Erythroblast (primary cell): ENCODE data around the gene EHMT1.

ENCODE experiments used
- DNase-seq, 2 experiments: peaks; one replicate each; lab custom pipeline; 2025; lab: John Stamatoyannopoulos, UW
- GATA1 ChIP-seq: IDR thresholded peaks from 2 replicates; pipeline ENCODE4 v1.6.1; 2011; ENCODE audit warnings: low read depth, mild to moderate bottlenecking, control low read depth, low read length, moderate library complexity
- POLR2A ChIP-seq: IDR thresholded peaks from 2 replicates; pipeline ENCODE4 v1.6.1; 2011; ENCODE audit warnings: mild to moderate bottlenecking, low read length

The EHMT1 gene

DNA sequence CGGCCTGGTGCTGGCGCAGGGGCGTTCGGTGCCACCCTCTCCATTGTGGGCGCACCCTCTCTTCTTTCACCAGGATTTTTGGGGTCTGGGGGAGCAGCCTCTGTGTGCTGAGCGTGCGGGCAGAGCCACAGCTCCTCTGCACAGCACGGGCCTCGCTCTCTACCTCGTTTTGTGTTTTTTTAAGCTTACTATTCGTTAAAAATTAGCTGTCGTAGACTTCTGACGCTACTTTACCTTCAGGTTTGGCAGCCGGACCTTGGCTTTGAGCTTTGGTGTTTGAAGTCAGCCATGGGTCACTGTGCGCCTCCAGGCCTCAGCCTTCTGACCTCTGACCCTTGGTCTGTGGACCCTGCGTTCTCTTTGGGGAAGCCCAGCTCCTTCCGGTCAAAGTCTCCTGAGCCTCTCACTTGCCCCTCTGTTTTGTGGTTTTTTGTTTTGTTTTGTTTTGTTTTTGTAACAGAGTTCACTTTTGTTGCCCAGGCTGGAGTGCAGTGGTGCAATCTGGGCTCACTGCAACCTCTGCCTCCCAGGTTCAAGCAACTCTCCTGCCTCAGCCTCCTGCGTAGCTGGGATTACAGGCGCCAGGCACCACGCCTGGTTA, 170.6 kb downstream of the EHMT1 start:
- no peak for DNase-seq
- no peak for TF ChIP-seq POLR2A
- no peak for TF ChIP-seq GATA1

DNA sequence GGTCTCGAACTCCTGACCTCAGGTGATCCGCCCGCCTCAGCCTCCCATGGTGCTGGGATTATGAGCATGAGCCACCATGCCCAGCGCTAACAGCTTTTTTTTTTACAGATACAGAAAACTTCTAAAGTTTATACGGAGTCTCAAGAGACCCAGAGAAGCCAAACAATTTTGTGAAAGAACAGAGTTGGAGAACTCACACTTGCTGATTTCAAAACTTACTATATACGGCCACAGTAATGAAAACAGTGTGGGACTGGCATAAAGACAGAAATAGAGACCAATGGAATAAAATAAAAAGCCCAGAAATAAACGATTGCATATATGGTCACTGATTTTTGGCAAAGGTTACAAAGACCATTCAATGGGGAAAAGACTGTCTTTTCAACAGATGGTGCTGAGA, 173.1 kb downstream of the EHMT1 start:
- DNase-seq: no peak
- no peak for TF ChIP-seq GATA1
- TF ChIP-seq POLR2A: no peak

DNA sequence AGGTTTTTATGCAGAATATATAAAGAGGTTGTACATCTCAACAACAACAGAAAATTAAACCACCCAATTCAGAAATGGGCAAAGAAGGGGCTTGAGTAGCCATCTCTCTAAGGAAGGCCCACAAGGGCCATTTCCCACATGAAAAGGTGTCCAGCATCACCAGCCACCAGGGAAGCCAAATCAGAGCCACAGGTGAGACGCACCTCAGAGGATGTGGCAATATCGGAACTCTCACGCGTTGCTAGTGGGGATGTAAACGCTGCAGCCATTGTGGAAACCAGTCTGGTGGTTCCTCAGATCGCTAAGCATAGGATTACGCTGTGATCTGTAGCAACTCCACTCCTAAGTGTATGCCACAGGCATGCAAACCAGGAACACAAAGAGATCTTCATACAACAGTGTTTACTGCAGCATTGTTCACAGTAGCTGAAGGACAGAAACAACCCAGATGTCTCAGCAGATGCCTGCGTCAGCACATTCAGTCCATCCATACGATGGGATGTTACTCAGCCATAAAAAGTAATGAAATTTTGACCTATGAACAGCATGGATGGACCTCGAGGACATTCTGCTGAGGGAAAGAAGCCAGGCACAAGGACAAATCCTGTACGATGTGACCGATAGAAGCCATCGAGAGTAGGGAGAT, 174.5 kb downstream of the EHMT1 start:
- no peak for DNase-seq
- no peak for TF ChIP-seq POLR2A
- no peak for TF ChIP-seq GATA1

DNA sequence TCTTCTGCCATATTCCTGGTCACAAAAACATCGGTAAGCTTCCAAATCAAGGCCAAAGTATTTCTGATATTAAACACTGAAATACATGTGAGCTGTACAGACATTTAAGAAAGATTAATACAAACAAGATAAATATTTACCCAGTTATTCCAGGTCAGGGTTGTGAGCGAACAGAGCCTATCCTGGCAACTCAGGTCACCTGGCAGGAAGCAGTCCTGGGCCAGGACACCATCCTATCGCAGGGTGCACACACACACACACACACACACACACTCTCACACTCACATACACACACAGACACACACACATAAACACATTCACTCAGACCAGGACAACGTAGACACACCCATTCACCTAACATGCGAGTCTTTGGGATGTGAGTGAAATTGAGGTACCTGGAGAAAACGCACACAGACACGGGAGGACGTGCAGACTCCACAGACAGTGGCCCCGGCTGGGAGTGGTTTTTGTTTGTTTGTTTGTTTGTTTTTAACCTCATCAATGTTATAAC, 176.4 kb downstream of the EHMT1 start:
- TF ChIP-seq GATA1: no peak
- no peak for TF ChIP-seq POLR2A
- DNase-seq: no peak

DNA sequence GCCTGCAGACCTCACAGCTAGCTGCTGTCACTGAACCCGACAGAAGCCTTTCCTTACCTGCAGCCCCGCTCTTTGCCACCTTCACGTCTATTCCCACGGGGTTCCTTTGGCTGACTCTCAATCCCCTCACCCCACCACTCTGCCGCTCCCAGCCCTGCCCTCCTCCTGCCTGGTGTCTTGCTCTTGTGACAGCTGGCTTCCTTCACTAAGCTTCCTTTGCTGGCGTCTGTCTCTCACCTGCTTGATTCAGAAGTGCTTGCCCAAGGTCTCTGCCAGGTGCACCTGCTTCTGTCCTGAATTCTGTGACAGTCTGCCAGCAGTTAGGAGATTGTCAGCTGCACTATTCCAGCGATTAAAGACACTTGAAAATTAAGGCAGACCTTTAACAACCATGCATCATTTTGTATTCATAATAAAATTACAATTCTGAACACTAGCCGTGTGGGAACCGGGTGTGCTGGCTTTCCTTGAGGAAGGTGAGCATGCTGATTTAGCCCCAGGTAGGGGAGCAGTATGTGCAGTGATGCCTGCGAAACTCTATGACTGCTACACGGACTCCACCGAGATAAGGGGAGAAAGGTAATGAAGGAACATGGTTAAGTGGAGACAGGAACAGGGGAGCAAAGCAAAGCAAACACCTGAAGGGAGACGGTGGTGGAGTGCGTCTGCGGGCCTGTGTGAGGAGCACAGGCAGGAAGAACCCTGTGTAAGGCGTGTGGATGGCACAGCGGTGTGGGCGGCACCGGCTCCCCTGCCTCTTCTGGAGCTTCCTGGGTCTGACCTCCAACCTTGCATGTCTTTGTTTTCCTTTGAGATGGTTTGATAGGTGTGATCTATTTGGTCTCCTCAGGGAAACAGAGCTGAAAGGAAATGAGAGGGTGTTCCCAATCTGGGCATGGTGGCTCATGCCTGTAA, 178.7 kb downstream of the EHMT1 start:
- no peak for DNase-seq
- no peak for TF ChIP-seq POLR2A
- TF ChIP-seq GATA1: no peak

DNA sequence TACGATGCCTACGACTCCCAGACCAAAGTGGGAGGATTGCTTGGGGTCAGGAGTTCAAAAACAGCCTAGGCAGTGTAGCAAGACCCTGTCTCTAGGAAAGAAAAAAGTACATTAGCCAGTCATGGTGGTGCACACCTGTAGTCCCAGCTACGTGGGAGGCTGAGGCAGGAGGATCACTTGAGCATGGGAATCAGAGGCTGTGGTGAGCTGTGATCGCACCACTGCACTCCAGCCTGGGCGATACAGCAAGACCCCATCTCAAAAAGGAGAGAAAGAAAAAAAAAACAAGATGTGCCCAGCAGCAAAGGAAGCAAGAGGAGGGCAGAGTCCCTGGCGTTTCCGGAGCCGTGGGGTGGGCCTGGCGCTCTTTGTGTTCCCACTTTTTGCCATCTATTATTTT, 179.3 kb downstream of the EHMT1 start:
- TF ChIP-seq GATA1 (no peak), POLR2A (no peak)
- DNase-seq: no peak

DNA sequence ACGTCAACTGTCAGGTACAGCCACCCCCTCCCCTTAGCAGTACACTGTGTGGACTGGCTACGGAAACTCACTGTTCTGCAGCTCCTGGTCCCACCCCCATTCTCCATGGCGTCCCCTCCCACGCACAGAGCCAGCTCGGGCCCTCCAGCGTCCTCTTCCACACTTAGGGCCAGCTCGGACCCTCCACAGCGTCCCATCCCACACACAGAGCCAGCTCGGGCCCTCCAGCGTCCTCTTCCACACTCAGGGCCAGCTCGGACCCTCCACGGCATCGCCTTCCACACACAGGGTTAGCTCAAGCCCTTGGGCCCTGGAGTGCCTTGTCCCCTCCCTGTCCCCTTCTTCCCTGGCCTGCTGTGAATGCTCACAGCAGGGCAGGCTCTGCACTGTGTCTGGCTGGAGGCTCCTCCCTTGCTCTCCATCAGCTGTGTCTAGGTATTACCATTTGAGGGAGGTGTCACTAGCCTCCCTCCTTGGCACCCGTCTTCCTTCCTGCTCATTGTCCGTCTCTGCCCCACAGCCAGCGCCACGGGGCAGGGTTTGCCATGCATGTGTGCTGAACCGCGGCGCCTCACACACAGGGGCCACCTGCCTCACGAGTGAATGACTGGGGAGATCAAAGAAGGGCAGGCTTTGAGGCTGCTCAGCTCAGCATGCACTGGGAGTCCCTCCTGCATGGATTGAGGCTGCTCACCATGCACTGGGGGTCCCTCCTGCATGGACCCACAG, 180.3 kb downstream of the EHMT1 start:
- TF ChIP-seq POLR2A: no peak
- TF ChIP-seq GATA1: no peak

DNA sequence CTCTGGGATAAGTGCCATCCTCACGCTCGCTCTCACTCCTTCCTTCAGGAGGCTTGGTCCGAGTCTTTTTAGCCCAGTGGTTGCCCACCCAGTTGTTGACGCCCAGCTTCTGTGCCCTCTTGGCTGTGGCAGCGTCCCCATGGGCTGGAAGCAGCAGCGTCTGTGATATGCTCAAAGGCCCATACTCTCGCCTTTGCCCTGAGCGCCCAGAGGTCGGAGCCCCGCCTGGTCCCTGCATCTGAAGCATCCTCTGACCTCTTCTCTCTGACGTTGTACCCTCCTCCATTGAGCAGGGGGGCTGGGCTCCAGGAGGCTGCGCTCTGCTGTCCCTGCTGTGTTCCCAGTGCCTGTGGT, 180.8 kb downstream of the EHMT1 start:
- DNase-seq: no peak

More for the DNA sequence above, 180.3 kb downstream of the EHMT1 start:
- no peak for DNase-seq

DNA sequence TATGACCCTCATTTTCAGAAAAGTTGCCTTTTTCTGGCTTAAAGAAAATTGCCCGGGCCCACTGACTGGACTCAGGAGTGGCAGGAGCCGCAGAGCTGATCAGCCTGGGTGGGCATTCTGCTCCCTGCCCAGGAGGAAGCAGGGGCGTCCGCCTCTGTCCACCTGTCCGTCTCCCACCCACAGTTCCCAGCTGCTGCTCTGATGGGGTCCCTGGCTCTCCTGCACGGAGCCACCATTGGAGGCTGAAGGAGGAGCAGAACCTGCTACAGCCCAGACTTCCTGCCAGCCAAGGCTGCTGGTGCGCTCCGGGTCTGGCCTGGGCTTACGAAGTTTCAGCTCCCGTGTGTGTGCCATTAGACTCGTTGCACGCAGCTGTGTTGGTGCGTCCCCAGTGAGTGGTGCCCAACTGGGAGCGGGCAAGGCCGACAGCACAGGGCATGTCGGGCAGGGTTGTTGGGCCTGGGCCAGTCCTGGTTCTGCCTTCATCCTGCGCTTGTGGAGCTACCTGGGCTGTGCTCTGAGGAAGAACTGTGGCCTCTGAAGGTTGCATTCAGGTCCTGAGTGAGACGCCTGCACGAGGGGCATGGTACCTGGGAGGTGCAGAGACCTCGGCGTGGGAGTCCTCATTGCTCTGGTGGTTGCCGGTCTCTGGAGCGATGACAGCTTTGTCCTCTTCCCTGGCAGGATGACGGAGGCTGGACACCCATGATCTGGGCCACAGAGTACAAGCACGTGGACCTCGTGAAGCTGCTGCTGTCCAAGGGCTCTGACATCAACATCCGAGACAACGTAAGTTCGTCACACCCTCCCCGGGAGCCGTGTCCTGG, 181.6 kb downstream of the EHMT1 start:
- DNase-seq: no peak
- TF ChIP-seq POLR2A (no peak), GATA1 (no peak)

More for the DNA sequence above, 180.8 kb downstream of the EHMT1 start:
- TF ChIP-seq POLR2A (no peak), GATA1 (no peak)

DNA sequence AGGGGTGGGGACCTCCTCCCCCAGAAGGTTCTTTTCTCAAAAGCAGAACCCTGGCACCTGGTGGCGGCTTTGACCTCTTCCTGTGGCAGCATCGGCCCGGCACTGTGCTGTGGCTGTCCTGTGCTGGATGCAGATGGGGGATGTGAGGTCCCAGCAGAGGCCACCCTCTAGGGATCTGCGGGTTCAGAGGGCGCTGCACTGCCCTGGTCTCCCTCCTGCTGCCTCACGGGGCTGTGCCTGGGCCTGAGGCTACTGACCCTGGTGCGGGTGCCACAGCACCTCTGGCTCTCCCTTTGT, 182.2 kb downstream of the EHMT1 start:
- no peak for TF ChIP-seq GATA1
- TF ChIP-seq POLR2A: no peak
- no peak for DNase-seq

DNA sequence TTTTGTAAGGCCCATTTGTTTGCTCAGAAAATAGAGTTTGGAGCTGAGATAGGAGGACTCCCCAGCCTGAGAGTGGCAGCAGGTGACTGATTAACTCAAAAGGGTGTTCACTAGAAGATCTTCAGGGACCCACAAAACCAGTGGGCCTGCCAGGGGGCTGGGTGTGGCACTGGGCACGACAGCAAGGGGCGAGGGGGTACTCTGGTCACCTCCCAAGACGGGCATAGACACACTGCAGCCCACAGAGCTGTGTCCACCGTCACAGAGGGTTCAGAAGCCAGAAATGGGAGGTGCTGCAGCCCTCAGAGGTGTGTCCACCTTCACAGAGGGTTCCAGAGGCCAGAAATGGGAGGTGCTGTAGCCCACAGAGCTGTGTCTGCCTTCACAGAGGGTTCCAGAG, 183.2 kb downstream of the EHMT1 start:
- DNase-seq: no peak
- TF ChIP-seq POLR2A: no peak

DNA sequence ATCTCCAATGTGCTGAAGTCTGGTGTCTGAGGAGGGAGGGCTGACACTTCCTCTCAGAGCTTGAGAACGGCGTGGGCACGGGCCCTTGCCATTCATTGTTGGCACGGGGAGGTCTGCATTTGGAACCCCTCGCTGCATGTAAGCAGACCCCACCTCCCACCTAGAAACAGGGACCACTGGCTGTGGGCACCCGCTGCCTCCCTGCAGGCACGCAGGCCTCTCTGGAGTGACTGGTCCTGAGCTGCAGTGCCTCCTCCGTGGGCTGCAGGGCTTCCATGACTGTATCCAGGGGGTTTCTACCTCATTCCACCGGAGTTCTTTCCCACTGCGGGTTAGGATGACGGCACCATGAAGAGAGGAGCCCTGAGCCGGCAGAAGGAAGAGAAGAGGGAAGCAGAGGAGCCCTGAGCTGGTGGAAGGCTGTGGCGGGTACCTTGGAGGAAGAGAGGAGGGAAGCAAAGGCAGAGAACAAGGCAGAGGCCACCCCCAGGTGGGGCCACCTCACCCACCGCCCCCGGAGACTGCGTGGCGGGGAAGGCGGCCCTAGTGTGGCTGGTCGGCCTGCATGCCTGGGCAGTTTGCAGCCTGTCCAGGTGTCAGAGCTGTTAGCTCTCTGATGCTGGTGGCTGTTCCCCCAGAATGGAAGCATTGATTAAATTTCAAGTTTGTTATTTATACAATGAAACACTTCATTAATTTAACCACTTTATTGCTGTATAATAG, 183.9 kb downstream of the EHMT1 start:
- DNase-seq: no peak

DNA sequence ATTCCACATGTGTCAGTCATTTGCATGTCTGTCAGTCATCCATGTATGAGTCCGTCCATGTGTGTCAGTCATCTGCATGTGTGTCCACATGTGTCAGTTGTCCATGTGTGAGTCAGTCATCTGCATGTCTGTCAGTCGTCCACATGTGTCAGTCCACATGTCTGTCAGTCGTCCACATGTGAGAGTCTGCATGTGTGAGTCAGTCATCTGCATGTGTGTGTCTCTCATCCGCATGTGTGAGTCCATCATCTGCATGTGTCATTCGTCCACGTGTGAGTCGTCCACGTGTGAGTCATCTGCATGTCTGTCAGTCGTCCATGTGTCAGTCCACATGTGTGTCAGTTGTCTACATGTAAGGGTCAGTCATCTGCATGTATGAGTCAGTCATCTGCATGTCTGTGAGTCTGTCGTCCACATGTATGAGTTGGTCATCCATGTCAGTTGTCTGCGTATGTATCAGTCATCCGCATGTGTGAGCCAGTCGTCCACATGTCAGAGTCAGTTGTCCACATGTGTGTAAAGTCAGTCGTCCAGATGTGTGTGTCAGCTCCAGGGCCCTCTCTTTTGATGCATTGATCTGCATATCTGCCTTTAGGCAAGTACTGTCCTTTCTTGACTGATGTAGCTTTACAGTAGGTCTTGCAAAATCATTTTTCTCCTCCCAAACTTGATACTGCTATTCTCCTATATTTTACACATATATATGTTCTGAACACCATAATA, 186.3 kb downstream of the EHMT1 start:
- TF ChIP-seq POLR2A: no peak

More for the DNA sequence above, 183.9 kb downstream of the EHMT1 start:
- TF ChIP-seq GATA1 (no peak), POLR2A (no peak)

More for the DNA sequence above, 186.3 kb downstream of the EHMT1 start:
- no peak for DNase-seq
